ENCODE data around the gene PCDHGA12.
"Not testable (repeated sequence)": the region's sequence is repeated elsewhere in the genome, so short reads cannot be mapped to it uniquely, and the experiment has no call there.

Gene PCDHGA12

GRCh38 chr5:141407790-141408505 lies 22.4 kb upstream of the PCDHGA12 start, which contains the start of gene PCDHGB6:
Gene PCDHGB6 (plus strand): TSS chr5:141408021. CDS start chr5:141408203, 182 bp downstream.
- not testable (repeated sequence) for DNase-seq (ENCODE audit: low read depth)

GRCh38 chr5:141409598-141410306 lies 20.6 kb upstream of the PCDHGA12 start:
- DNase-seq (ENCODE audit: low read depth), result no peak

DNA sequence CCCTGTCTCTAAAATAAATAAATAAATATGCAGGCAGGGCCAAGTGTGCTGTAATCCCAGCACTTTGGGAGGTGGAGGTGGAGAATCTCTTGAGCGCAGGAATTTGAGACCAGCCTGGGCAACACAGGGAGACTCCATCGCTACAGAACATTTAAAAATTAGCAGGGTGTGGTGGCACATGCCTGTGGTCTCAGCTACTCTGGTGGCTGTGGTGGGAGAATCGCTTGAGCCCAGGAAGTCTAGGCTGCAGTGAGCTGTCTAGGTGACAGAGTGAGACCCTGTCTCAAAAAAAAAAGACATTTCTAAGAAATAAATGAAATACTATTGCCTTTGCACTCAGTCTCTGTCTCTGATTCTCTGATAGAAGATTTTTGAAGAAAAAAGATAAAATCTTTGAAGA lies 18.7 kb upstream of the PCDHGA12 start:
- no peak for DNase-seq (ENCODE audit: low read depth)

- no peak for DNase-seq (ENCODE audit: low read depth)
Measured at GRCh38 chr5:141412854-141413539, 17.3 kb upstream of the PCDHGA12 start, which contains the start of gene PCDHGA10. Gene PCDHGA10 (plus strand): TSS chr5:141412987. CDS start chr5:141413176, 189 bp downstream.

GRCh38 chr5:141413540-141414069 lies 16.7 kb upstream of the PCDHGA12 start:
- no peak for DNase-seq (ENCODE audit: low read depth)

DNA sequence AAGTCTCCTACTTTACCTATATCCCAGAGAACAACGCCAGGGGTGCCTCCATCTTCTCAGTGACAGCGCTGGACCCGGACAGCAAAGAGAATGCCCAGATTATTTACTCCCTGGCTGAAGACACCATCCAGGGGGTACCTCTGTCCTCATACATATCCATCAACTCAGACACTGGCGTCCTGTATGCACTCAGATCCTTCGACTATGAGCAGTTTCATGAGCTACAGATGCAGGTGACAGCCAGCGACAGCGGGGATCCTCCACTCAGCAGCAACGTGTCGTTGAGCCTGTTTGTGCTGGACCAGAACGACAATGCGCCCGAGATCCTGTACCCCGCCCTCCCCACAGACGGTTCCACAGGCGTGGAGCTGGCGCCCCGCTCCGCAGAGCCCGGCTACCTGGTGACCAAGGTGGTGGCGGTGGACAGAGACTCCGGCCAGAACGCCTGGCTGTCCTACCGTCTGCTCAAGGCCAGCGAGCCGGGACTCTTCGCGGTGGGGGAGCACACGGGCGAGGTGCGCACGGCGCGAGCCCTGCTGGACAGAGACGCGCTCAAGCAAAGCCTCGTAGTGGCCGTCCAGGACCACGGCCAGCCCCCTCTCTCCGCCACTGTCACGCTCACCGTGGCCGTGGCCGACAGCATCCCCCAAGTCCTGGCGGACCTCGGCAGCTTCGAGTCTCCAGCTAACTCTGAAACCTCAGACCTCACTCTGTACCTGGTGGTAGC lies 15.6 kb upstream of the PCDHGA12 start:
- DNase-seq (ENCODE audit: low read depth), result not testable (repeated sequence)

- DNase-seq (ENCODE audit: low read depth), result not testable (repeated sequence)
Measured at GRCh38 chr5:141415275-141415618, 15.1 kb upstream of the PCDHGA12 start.

DNA sequence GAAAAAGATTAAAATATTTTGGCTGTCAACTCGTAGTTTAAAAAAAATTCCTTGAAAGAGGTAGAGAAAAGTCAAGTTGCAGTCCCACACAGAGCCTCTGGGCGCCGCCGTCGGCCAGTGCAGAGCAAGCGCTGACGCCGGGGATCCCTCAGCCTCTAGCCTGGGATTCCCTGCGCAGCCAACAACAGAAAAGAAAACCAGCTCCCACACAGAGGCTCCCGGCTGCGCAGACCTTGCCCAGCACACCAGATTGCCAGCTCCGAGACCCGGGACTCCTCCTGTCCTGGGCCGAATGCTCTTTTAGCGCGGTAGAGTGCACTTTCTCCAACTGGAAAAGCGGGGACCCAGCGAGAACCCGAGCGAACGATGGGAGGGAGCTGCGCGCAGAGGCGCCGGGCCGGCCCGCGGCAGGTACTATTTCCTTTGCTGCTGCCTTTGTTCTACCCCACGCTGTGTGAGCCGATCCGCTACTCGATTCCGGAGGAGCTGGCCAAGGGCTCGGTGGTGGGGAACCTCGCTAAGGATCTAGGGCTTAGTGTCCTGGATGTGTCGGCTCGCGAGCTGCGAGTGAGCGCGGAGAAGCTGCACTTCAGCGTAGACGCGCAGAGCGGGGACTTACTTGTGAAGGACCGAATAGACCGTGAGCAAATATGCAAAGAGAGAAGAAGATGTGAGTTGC lies 12.7 kb upstream of the PCDHGA12 start, which contains the start of gene PCDHGB7:
PCDHGB7 (plus strand) TSS at position 184 of the 679 bp plus-strand sequence; CDS start at position 367, 183 bp downstream.
- not testable (repeated sequence) for DNase-seq (ENCODE audit: low read depth)

- DNase-seq (ENCODE audit: low read depth), result no peak
Measured at GRCh38 chr5:141419074-141419880, 11.0 kb upstream of the PCDHGA12 start.

GRCh38 chr5:141420855-141421488 lies 9.3 kb upstream of the PCDHGA12 start, which contains the start of gene PCDHGA11:
Gene PCDHGA11 (plus strand): TSS chr5:141421051. CDS start chr5:141421228, 177 bp downstream.
- DNase-seq (ENCODE audit: low read depth), result no peak

GRCh38 chr5:141421489-141421855 lies 8.8 kb upstream of the PCDHGA12 start:
- DNase-seq (ENCODE audit: low read depth), result no peak

- no peak for DNase-seq (ENCODE audit: low read depth)
Measured at GRCh38 chr5:141422742-141423291, 7.5 kb upstream of the PCDHGA12 start.

- no peak for DNase-seq (ENCODE audit: low read depth)
Measured at GRCh38 chr5:141427783-141428426, 2.4 kb upstream of the PCDHGA12 start.

GRCh38 chr5:141431286-141431685 lies 979 bp downstream of the PCDHGA12 start:
- DNase-seq (ENCODE audit: low read depth), result no peak

DNA sequence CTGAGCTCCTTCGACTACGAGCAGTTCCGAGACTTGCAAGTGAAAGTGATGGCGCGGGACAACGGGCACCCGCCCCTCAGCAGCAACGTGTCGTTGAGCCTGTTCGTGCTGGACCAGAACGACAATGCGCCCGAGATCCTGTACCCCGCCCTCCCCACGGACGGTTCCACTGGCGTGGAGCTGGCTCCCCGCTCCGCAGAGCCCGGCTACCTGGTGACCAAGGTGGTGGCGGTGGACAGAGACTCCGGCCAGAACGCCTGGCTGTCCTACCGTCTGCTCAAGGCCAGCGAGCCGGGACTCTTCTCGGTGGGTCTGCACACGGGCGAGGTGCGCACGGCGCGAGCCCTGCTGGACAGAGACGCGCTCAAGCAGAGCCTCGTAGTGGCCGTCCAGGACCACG lies 2.0 kb downstream of the PCDHGA12 start:
- not testable (repeated sequence) for DNase-seq (ENCODE audit: low read depth)

GRCh38 chr5:141432726-141433125 lies 2.4 kb downstream of the PCDHGA12 start:
- DNase-seq (ENCODE audit: low read depth), result not testable (repeated sequence)

- DNase-seq (ENCODE audit: low read depth), result no peak
Measured at GRCh38 chr5:141434006-141434405, 3.7 kb downstream of the PCDHGA12 start.

- no peak for DNase-seq (ENCODE audit: low read depth)
Measured at GRCh38 chr5:141437221-141437620, 6.9 kb downstream of the PCDHGA12 start.

Data from HS-27A (cell line).